Astrocyte (in vitro differentiated cells and primary cell): ENCODE results near the gene SLC6A12.

Experiments used
- CTCF ChIP-seq: IDR thresholded peaks from 2 replicates; pipeline ENCODE4 v1.5.1; 2011; ENCODE audit warnings: low read depth, mild to moderate bottlenecking, inconsistent platforms, low read length, moderate library complexity; ENCODE audit not compliant: insufficient read depth
- EZH2 ChIP-seq: IDR thresholded peaks from 2 replicates; pipeline ENCODE4 v1.6.1; 2012; ENCODE audit warnings: mild to moderate bottlenecking, low read length, inconsistent platforms; ENCODE audit not compliant: insufficient read depth

- TF ChIP-seq EZH2 (no peak), CTCF (no peak)
These were observed 41.2 kb downstream of the SLC6A12 start for GRCh38 chr12:172732-173161.
